ENCODE results near the gene PTK6. TPM values are rescaled to one million over a fixed set of nuclear protein-coding genes. Genes with fewer than 3 reads are reported as not detected.

PTK6 gene
- total and polyA plus RNA-seq, 4 donors: 0.06 to 2.1 (median 1.1) TPM; not detected in 1

DNA sequence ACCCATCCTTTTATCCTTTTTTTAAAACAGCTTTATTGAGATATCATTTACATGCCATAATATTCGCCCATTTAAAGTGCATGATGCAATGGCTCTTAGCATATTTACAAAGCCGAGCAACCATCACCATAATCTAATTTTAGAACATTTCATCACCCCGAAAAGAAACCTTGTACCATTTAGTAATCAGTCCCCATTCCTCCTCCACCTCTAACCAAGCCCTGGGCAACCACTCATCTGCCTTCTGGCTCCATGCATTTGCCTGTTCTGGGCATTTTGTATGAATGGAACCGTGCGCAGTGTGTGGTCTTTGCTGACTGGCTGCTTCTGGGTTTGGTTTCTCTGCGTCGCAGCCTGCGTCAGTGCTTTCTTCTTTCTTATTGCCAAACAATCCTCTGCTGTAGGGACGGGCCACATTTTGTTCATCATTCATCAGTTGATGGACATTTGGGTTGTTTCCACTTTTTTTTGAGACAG lies 28.1 kb downstream of the PTK6 start:
- DNase-seq (ENCODE audit: low read depth in 4 of 6, low spot score in 6 of 6): no peak
- Histone ChIP-seq H3K4me1 (ENCODE audit: control insufficient read depth, insufficient read depth, low read length) (no peaks in the 10 kb centered on the region), H3K4me3 (ENCODE audit: low read depth, low read length) (no peak overlapping the region), H3K36me3 (ENCODE audit: control insufficient read depth, insufficient read depth, low read length) (no peaks in the 10 kb centered on the region), H3K9me3 (ENCODE audit: control insufficient read depth, insufficient read depth, low read length) (peaks cover 5% of the 10 kb centered on the region), H3K27ac (ENCODE audit: low read depth, low read length) (no peak overlapping the region), H3K27me3 (ENCODE audit: control insufficient read depth, insufficient read depth, low read length) (no peaks in the 10 kb centered on the region)
- WGBS (ENCODE audit: insufficient coverage): 84% methylated on average over 5 of the region's 9 CpGs

DNA sequence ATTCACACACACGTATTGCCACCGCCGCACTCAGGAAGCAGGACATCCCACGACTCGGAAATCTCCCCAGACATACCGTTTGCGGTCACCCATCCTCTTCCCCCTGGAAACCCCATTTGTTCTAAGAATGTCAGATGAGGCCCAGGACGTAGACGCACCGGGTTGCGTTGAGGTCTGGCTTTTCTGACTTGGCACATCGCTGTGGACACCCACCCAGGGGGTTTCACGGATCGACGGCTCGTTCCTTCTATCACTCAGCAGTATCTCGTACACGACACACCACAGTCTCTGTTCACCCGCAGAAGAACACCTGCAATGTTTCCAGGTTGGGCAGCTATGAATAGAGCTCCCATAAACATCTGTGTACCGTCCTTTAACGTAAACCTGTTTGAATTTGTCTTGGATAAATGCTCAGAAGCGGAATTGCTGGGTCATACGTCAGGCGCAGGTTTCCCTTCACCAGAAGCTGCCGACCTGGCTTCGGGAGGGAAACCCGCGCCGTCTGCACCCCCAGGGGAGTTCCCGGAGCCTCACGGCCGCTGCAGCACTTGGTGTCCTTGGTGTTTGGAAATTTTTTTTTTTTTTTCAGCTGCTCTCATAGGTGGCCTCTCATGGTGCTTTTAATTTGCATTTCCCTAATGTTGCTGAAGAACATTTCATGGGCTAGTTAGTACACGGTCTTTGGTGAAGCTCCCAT lies 29.0 kb downstream of the PTK6 start:
- no peak for DNase-seq (ENCODE audit: low read depth in 4 of 6, low spot score in 6 of 6)
- H3K27ac ChIP-seq (ENCODE audit: low read depth, low read length): no peak overlapping the region
- no peaks in the 10 kb centered on the region for H3K27me3 ChIP-seq (ENCODE audit: control insufficient read depth, insufficient read depth, low read length)
- WGBS (ENCODE audit: insufficient coverage): 82% methylated on average over 25 of the region's 33 CpGs
- H3K4me3 ChIP-seq (ENCODE audit: low read depth, low read length): no peak overlapping the region
- H3K36me3 ChIP-seq (ENCODE audit: control insufficient read depth, insufficient read depth, low read length): no peaks in the 10 kb centered on the region
- peaks cover under 1% of the 10 kb centered on the region for H3K4me1 ChIP-seq (ENCODE audit: control insufficient read depth, insufficient read depth, low read length)
- H3K9me3 ChIP-seq (ENCODE audit: control insufficient read depth, insufficient read depth, low read length): peaks cover 5% of the 10 kb centered on the region

DNA sequence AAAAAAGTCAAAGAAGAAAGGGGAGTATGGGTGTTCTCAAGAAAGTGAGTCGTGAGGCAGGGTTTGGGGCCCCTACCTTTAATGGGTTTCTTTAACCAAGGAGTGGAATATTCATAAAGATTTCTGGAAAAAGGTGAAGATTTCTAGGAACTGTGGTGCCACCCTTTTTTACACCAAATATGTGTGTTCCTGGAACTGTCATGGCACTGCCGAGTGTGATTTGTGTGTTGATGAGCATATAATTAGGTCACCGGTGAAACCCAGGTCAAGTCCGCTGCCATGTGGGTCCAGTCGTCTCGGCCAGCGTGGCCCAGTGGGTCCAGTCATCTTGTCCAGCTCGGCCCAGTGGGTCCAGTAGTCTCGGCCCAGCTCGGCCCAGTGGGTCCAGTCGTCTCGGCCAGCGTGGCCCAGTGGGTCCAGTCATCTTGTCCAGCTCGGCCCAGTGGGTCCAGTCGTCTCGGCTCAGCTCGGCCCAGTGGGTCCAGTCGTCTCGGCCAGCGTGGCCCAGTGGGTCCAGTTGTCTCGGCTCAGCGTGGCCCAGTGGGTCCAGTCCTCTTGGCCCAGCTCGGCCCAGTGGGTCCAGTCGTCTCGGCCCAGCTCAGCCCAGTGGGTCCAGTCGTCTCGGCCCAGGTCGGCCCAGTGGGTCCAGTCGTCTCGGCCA lies 30.0 kb downstream of the PTK6 start:
- Histone ChIP-seq H3K27me3 (ENCODE audit: control insufficient read depth, insufficient read depth, low read length) (no peaks in the 10 kb centered on the region), H3K36me3 (ENCODE audit: control insufficient read depth, insufficient read depth, low read length) (no peaks in the 10 kb centered on the region), H3K27ac (ENCODE audit: low read depth, low read length) (no peak overlapping the region), H3K9me3 (ENCODE audit: control insufficient read depth, insufficient read depth, low read length) (peaks cover 5% of the 10 kb centered on the region), H3K4me3 (ENCODE audit: low read depth, low read length) (no peak overlapping the region), H3K4me1 (ENCODE audit: control insufficient read depth, insufficient read depth, low read length) (peaks cover 11% of the 10 kb centered on the region)
- no peak for DNase-seq (ENCODE audit: low read depth in 4 of 6, low spot score in 6 of 6)
- 93% methylated on average over 29 of the region's 30 CpGs for WGBS (ENCODE audit: insufficient coverage)

DNA sequence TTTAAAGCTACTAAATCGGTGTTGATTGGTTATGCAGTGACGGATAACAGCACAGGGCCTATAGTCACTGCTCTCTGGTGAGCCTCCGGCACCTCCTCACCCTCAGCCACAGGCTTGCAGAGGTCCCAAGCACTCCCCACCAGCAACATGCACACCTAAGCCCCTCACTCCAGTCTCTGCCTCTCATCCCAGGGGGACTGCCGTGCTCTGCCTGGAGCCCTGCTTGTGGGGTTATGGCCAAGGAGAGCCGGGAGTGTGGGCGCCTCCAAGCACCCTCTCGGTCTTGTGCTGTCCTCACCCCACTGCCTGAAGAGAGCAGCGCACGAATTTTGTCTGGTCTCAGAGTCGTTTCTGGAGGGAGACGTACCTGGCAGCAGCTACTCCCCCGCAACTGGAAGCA lies 31.5 kb downstream of the PTK6 start:
- H3K4me1 ChIP-seq (ENCODE audit: control insufficient read depth, insufficient read depth, low read length): peaks cover 19% of the 10 kb centered on the region
- no peaks in the 10 kb centered on the region for H3K27me3 ChIP-seq (ENCODE audit: control insufficient read depth, insufficient read depth, low read length)
- no peak overlapping the region for H3K4me3 ChIP-seq (ENCODE audit: low read depth, low read length)
- no peaks in the 10 kb centered on the region for H3K36me3 ChIP-seq (ENCODE audit: control insufficient read depth, insufficient read depth, low read length)
- H3K9me3 ChIP-seq (ENCODE audit: control insufficient read depth, insufficient read depth, low read length): peaks cover 5% of the 10 kb centered on the region
- no peak for DNase-seq (ENCODE audit: low read depth in 4 of 6, low spot score in 6 of 6)
- H3K27ac ChIP-seq (ENCODE audit: low read depth, low read length): no peak overlapping the region
- 89% methylated on average over 7 of the region's 12 CpGs for WGBS (ENCODE audit: insufficient coverage)

DNA sequence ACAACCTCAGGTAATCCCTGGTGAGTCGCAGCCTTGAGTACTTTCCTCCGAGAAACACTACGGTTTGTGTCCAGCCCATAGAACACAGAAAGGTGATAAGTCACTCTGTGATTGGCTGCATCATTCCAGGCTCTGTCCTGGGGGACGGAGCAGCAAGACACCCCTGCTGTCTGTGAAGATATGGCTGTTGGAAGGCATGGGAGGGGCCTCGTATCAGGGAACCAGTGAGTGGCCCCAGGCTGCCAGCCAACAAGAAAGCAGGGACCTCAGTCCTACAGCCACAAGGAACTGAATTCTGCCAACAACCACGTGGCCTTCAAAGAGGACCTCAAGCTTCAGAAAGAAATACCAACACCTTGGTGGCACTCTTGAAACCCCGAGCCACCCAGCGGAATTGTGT lies 31.9 kb downstream of the PTK6 start:
- WGBS (ENCODE audit: insufficient coverage): 85% methylated on average over 6 of the region's 8 CpGs

DNA sequence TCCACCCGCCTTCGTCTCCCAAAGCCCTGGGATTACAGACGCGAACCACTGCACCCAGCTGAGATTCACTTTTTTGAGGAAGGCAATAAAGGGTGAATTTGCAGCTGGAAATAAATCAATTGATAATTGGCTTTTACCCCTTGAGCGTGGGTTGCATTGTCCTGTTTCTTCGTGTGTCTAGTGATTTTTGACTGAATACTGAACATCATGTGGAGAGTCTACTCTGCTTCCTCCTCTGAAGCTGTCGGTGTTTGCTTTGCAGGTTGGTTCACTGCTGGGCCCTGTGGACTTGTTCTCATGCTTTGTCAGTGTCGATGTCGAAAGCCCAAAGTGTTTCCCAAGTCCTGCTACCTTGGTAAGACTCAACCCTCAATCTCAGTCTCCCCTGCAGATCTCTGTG lies 32.5 kb downstream of the PTK6 start:
- peaks cover 5% of the 10 kb centered on the region for H3K9me3 ChIP-seq (ENCODE audit: control insufficient read depth, insufficient read depth, low read length)
- H3K27me3 ChIP-seq (ENCODE audit: control insufficient read depth, insufficient read depth, low read length): no peaks in the 10 kb centered on the region
- no peak overlapping the region for H3K27ac ChIP-seq (ENCODE audit: low read depth, low read length)
- H3K4me3 ChIP-seq (ENCODE audit: low read depth, low read length): no peak overlapping the region
- H3K36me3 ChIP-seq (ENCODE audit: control insufficient read depth, insufficient read depth, low read length): no peaks in the 10 kb centered on the region
- DNase-seq (ENCODE audit: low read depth in 4 of 6, low spot score in 6 of 6): no peak
- H3K4me1 ChIP-seq (ENCODE audit: control insufficient read depth, insufficient read depth, low read length): peaks cover 25% of the 10 kb centered on the region
- 91% methylated on average over 7 of the region's 9 CpGs for whole genome bisulfite sequencing (ENCODE audit: insufficient coverage)

More for the DNA sequence above, 31.9 kb downstream of the PTK6 start:
- no peak for DNase-seq (ENCODE audit: low read depth in 4 of 6, low spot score in 6 of 6)
- H3K4me3 ChIP-seq (ENCODE audit: low read depth, low read length): no peak overlapping the region
- no peaks in the 10 kb centered on the region for H3K27me3 ChIP-seq (ENCODE audit: control insufficient read depth, insufficient read depth, low read length)
- no peak overlapping the region for H3K27ac ChIP-seq (ENCODE audit: low read depth, low read length)
- peaks cover 19% of the 10 kb centered on the region for H3K4me1 ChIP-seq (ENCODE audit: control insufficient read depth, insufficient read depth, low read length)
- no peaks in the 10 kb centered on the region for H3K36me3 ChIP-seq (ENCODE audit: control insufficient read depth, insufficient read depth, low read length)
- peaks cover 5% of the 10 kb centered on the region for H3K9me3 ChIP-seq (ENCODE audit: control insufficient read depth, insufficient read depth, low read length)

DNA sequence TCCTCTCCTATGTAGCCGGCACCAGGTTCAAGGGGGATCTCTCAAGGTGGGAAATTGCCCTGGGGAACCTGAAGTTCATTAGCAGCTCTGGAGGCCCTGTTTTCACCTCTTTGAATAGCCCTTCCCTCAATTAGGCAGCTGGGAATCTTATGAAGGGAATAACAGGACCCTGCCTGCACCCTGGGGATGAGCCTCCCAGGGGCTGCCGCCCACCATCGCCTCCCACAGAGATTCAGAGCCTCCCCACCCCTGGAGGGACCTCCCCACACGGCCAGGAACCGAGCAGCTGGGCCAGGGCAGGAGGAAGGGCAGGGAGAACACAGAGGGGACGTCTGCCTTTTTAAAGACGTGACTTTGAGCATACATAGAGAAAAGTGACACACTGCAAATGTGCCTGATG lies 33.7 kb downstream of the PTK6 start:
- H3K4me3 ChIP-seq (ENCODE audit: low read depth, low read length): no peak overlapping the region
- H3K36me3 ChIP-seq (ENCODE audit: control insufficient read depth, insufficient read depth, low read length): no peaks in the 10 kb centered on the region
- H3K27ac ChIP-seq (ENCODE audit: low read depth, low read length): no peak overlapping the region
- WGBS (ENCODE audit: insufficient coverage): 50% methylated on average over 2 of the region's 7 CpGs
- peaks cover 30% of the 10 kb centered on the region for H3K4me1 ChIP-seq (ENCODE audit: control insufficient read depth, insufficient read depth, low read length)
- peaks cover 3% of the 10 kb centered on the region for H3K27me3 ChIP-seq (ENCODE audit: control insufficient read depth, insufficient read depth, low read length)
- no peak for DNase-seq (ENCODE audit: low read depth in 4 of 6, low spot score in 6 of 6)
- H3K9me3 ChIP-seq (ENCODE audit: control insufficient read depth, insufficient read depth, low read length): peaks cover 5% of the 10 kb centered on the region

DNA sequence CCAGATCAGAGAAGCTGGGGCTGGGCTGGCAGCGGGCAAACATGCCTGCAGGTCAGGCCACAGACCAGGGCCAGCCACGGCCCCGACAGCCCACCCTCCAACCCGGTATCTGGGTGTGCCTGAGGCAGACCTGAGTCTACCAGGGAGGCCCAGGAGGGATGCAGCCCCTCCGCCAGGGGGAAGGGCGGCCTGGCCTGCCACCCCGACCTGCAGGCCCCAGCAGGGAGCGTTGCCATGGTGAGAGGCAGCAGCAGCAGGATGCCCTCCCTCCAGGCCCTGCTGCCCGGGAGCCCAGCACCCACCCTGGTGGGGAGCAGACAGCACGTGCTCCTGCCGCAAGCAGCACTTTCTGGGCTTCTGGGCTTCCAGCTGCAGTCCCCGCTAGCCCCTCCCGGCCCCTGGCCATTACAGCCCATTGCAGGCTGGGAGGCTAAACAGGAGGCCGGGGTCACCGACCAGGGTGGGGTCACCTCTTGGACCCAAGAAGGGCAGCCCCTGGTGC lies 34.5 kb downstream of the PTK6 start:
- Histone ChIP-seq H3K9me3 (ENCODE audit: control insufficient read depth, insufficient read depth, low read length) (peaks cover 5% of the 10 kb centered on the region), H3K4me1 (ENCODE audit: control insufficient read depth, insufficient read depth, low read length) (peaks cover 36% of the 10 kb centered on the region), H3K27ac (ENCODE audit: low read depth, low read length) (no peak overlapping the region), H3K36me3 (ENCODE audit: control insufficient read depth, insufficient read depth, low read length) (peaks cover 3% of the 10 kb centered on the region), H3K27me3 (ENCODE audit: control insufficient read depth, insufficient read depth, low read length) (peaks cover 9% of the 10 kb centered on the region), H3K4me3 (ENCODE audit: low read depth, low read length) (no peak overlapping the region)
- DNase-seq (ENCODE audit: low read depth in 4 of 6, low spot score in 6 of 6): no peak
- 32% methylated on average over 15 of the region's 15 CpGs for WGBS (ENCODE audit: insufficient coverage)

DNA sequence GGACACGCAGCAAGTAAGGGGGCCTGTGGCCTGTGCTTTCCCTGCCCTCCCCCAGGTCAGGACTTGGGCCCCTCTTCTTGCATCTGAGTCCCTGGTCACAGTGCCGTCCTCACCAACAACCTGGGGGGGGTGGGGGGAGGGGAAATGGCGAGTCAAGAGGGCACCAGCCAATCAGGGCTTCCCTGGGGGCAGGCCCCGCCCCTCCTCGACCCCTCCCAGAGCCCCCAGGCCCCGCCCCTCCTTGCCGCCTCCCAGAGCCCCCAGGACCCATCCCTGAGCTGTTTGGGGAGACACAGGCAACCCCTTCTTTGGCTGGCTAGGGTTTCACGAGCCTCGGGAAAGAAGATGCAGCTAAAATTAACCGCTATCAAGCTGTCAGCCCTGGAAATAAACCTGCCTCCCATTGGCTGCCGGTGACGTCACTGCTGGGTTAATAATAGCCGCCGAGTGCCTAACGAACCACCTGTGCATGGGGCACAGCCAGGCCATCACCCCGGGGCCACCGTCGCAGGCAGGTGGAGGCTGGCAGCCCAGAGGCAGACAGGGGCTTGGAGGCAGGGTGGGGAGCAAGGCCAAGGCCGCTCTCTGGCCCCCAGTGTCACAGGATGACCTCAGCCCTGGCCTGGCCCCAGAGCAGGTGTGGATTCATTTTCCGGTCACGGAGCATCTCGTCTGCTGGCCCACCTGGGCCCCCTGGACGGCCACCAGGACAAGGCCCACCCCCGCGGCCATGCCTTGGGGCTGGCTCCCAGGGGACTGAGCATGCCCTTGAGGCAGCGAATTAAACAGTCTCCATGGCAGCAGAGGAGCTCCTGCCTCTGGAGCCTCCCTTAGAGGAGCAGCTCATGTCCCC lies 35.1 kb downstream of the PTK6 start:
- Histone ChIP-seq H3K4me3 (ENCODE audit: low read depth, low read length) (no peak overlapping the region), H3K27ac (ENCODE audit: low read depth, low read length) (no peak overlapping the region), H3K36me3 (ENCODE audit: control insufficient read depth, insufficient read depth, low read length) (peaks cover 10% of the 10 kb centered on the region), H3K9me3 (ENCODE audit: control insufficient read depth, insufficient read depth, low read length) (peaks cover 5% of the 10 kb centered on the region), H3K4me1 (ENCODE audit: control insufficient read depth, insufficient read depth, low read length) (peaks cover 43% of the 10 kb centered on the region), H3K27me3 (ENCODE audit: control insufficient read depth, insufficient read depth, low read length) (peaks cover 9% of the 10 kb centered on the region)
- 15% methylated on average over 22 of the region's 26 CpGs for WGBS (ENCODE audit: insufficient coverage)
- peak in 3 of 6 donors; percentile 28 to 89 (median 88) for DNase-seq (ENCODE audit: low read depth in 4 of 6, low spot score in 6 of 6)
